Mucosa of descending colon (tissue), 3 donors: ENCODE results near the gene SIVA1. TPM values are rescaled to one million over a fixed set of nuclear protein-coding genes. Genes with fewer than 3 reads are reported as not detected.

Experiments used
- ATAC-seq: fragments of 200-7000 bp; cut with Tn5 transposase; one replicate; pipeline ENCODE4 v1.9.1; 2020; ENCODE audit warnings: mild to moderate bottlenecking, moderate library complexity
- DNase-seq, 3 donors: peaks; one replicate each; pipeline ENCODE4 v3.0.0-alpha.2; 2020
- H3K36me3 ChIP-seq: fragments of 200-600 bp; one replicate; pipeline ENCODE4 v1.8.0; 2021; ENCODE audit warnings: low read depth, mild to moderate bottlenecking
- H3K4me1 ChIP-seq: fragments of 200-600 bp; one replicate; pipeline ENCODE4 v1.8.0; 2021; ENCODE audit warnings: low read depth, mild to moderate bottlenecking
- H3K4me3 ChIP-seq: fragments of 200-600 bp; one replicate; pipeline ENCODE4 v1.8.0; 2021; ENCODE audit warnings: mild to moderate bottlenecking
- H3K9me3 ChIP-seq: fragments of 200-600 bp; one replicate; pipeline ENCODE4 v1.8.0; 2021; ENCODE audit warnings: mild to moderate bottlenecking
- intact Hi-C, 2 donors: fragments of 100-400 bp; cut with DNase I in 1 of 2; cut with micrococcal nuclease in 1 of 2; formaldehyde crosslinking; loops; one replicate each; pipeline versions ENCODE4 v1.11.0 to v1.11.1; 2022; cut with DNase I, micrococcal nuclease
- total RNA-seq, 3 donors: library from RNA; stranded (reverse); fragmentation: NEBNext Ultra II Directional in 2 of 3; extraction: Animal tissue kit (Norgen Biotek cat#: 25700) in 2 of 3; gene quantifications; one replicate each; pipeline versions ENCODE4 v1.2.1 to v1.2.4, GENCODE V29; 2021 to 2023
- TF ChIP-seq, protein P1 (sequence below): fragments of 200-600 bp; IDR thresholded peaks from one replicate; pipeline ENCODE4 v1.8.0; 2022; ENCODE audit warnings: antibody characterized with exemption, mild to moderate bottlenecking
- donor health status: DM: no; HTN: no; CAD: no; lungs with moderate emphysema.
- donor health status: DM: no; HTN: no; CAD: no.
- donor health status: DM: no; HTN: yes; CAD: no.

Gene SIVA1
- total RNA-seq, 3 donors from 2014 or later = 38.7 to 82.4 (median 60.4) TPM

DNA sequence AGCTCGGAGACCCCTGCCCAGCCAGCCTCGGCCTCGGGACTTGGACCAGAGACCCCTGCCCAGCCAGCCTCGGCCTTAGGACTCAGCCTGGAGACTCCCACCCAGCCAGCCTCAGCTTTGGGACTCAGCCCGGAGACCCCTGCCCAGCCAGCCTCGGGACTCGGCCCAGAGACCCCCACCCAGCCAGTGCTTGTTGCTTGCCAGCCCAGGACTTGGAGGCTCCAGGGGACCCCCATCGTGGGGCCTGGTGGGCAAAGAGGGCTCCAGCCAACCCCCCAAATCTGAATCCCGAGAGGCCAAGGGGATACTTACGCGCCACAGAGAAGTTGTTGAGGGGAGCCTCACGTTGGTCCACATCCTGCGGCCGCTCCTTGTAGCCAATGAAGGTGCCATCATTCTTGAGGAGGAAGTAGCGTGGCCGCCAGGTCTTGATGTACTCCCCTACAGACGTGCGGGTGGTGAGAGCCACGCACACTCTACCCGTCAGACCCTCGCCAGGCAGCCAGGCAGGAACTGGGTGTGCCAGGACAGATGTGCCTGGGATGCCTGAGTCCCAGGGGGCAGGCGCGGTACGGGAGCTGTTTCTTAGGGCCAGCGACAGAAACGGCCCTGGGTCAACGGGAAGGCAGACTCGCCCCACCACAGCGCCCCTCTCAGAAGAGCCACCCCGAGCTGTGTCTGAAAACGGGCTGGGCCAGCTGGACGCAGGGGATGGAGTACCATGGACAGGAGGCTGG lies 27.0 kb downstream of the SIVA1 start:
- TF ChIP-seq, protein P1, sequence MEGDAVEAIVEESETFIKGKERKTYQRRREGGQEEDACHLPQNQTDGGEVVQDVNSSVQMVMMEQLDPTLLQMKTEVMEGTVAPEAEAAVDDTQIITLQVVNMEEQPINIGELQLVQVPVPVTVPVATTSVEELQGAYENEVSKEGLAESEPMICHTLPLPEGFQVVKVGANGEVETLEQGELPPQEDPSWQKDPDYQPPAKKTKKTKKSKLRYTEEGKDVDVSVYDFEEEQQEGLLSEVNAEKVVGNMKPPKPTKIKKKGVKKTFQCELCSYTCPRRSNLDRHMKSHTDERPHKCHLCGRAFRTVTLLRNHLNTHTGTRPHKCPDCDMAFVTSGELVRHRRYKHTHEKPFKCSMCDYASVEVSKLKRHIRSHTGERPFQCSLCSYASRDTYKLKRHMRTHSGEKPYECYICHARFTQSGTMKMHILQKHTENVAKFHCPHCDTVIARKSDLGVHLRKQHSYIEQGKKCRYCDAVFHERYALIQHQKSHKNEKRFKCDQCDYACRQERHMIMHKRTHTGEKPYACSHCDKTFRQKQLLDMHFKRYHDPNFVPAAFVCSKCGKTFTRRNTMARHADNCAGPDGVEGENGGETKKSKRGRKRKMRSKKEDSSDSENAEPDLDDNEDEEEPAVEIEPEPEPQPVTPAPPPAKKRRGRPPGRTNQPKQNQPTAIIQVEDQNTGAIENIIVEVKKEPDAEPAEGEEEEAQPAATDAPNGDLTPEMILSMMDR = no peak
- Histone ChIP-seq H3K4me3 (no peak overlapping the region), H3K36me3 (no peaks in the 10 kb centered on the region), H3K9me3 (no peaks in the 10 kb centered on the region), H3K4me1 (no peaks in the 10 kb centered on the region)
- ATAC-seq (no peak), DNase-seq (no peak)
- intact Hi-C loops = no loop called here

DNA sequence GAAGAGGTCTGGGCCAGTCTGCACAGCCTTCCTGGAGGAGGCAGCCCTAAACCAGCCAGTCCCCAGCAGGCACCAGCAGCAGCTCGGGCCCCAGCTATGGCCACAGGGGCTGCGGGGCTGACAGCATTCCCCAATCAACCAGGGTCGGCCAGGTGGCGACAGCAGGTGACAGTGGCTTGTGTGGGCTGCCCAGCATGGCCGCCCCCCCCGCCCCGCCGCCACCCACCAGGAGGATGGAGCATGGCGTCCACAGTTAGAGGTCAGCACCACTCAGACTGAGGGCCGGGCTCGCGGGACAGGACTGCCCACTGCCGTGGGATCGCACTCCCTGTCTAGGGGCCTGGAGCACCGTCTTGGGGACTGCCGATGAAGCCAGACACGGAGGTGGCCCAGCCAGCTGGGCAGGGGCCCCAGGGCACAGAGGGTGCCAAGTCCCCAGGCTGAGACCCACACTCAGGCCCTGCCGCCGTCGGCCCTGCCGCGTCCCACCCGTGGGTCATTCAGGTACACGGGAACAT lies 27.6 kb downstream of the SIVA1 start:
- ATAC-seq (no peak), DNase-seq (no peak)
- H3K9me3 ChIP-seq = no peaks in the 10 kb centered on the region
- intact Hi-C loops = no loop called here
- H3K36me3 ChIP-seq = no peaks in the 10 kb centered on the region
- H3K4me3 ChIP-seq = no peak overlapping the region
- H3K4me1 ChIP-seq = no peaks in the 10 kb centered on the region
- TF ChIP-seq, protein P1 = no peak

DNA sequence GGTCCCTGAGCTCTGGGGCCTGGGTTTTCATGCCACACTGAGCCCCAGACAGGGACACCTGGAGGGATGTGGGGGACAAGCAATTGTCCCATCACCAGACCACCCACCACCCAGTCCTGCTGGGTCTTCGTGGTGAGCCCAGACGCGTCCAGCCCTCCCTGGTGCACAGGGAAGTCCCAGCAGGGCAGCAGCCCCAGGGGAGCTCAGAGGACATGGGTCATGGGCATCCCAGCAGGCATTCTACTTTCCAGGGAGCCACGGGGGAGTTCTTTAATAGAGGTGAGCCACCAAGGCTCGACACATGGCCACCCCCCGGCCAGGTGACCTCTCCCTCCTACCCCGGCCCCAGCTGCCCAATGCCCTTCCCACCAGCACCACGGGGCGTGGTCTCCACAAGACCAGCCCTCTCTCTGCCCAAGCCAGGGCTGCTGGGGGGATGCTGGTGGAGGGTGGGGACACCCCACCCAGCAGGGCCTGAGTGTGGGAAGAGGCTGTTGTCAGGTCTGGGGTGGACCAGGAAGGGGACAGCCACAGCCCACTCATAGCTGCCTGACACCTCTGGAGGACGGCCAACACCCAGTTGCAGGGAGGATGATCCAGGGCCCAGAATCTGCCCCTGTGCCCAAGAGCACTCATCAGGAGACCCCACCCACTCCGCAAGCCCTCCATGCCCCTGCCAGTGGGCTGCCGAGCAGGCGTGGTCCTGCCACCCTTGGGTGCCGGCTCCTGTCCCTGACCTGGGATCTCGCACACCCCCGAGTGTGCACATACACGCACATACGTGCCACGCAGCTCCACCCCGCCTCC lies 28.5 kb downstream of the SIVA1 start:
- ATAC-seq = no peak

DNA sequence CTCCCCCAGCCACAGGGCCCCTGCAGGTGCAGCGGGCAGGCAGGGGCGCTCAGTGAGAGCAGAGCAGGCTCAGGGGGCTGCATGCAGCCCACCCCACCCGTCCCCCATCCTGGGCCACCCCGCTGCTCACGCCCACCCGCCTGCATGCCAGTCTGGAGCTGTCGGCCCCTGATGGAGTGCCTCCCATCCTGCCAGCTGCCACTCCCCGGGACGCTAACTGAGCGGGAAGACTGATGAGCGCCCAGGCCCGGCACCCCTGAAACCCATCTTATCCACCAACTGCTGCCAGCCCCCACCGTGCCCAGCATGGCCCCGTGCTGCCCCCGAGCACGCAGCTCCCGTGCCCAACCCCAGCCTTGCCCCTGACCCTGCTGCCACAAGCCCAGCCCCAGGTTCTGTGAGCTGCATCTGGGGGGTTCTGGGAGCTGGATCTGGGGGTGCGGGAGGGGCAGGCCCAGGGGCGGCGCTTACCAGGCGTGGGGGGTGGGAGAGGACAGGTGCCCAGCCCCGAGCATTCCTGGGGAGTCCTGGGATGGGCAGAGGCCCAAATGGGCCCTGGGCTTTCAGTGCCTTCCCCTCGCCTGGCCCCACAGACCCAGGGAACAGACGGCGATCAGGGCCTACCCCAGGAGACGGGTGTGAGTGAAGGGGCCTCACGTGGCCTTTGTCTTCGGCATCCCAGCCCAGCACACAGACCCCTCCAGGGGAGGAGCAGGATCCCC lies 29.3 kb downstream of the SIVA1 start:
- intact Hi-C loops = no loop called here
- DNase-seq (no peak), ATAC-seq (no peak)
- TF ChIP-seq, protein P1 = no peak
- Histone ChIP-seq H3K9me3 (no peaks in the 10 kb centered on the region), H3K4me1 (no peaks in the 10 kb centered on the region), H3K36me3 (no peaks in the 10 kb centered on the region), H3K4me3 (no peak overlapping the region)

More for the DNA sequence above, 28.5 kb downstream of the SIVA1 start:
- no peaks in the 10 kb centered on the region for H3K36me3 ChIP-seq
- H3K4me1 ChIP-seq = no peaks in the 10 kb centered on the region
- no peak overlapping the region for H3K4me3 ChIP-seq
- intact Hi-C loops = no loop called here
- TF ChIP-seq, protein P1 = no peak
- DNase-seq = no peak
- H3K9me3 ChIP-seq = no peaks in the 10 kb centered on the region

DNA sequence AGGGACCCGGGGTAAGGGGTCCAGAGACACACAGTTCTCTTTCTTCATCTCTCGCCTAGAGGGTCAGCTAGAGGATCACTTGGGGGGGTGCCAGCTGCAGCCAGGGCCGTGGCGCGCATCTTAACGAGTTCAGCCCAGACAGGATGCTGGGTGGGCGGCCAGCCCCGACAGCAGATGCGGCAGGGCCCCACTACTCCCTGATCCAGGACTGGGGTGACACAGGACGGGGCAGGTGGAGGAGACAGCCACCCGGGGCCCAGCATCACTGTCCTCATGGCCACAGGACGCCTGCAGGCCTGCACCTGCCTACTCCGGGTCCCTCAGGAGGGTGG lies 29.8 kb downstream of the SIVA1 start:
- no peaks in the 10 kb centered on the region for H3K4me1 ChIP-seq
- H3K9me3 ChIP-seq = no peaks in the 10 kb centered on the region
- H3K36me3 ChIP-seq = no peaks in the 10 kb centered on the region
- TF ChIP-seq, protein P1 = no peak
- ATAC-seq (no peak), DNase-seq (no peak)
- intact Hi-C loops = no loop called here
- no peak overlapping the region for H3K4me3 ChIP-seq
